Measurements from ENCODE around the gene TAF4B. TPM values are rescaled to one million over a fixed set of nuclear protein-coding genes. Genes with fewer than 3 reads are reported as not detected.
"Not testable (repeated sequence)": the region's sequence is repeated elsewhere in the genome, so short reads cannot be mapped to it uniquely, and the experiment has no call there.

Gene TAF4B
- total RNA-seq, 4 donors from 2014 or later, result 6.7 to 28.2 (median 11.9) TPM

GRCh38 chr18:26225915-26226228 lies 373 bp upstream of the TAF4B start:
- no peaks in the 10 kb centered on the region for H3K9me3 ChIP-seq
- peak overlapping the region; percentile 44 to 58 for H3K27ac ChIP-seq
- no peaks in the 10 kb centered on the region for H3K27me3 ChIP-seq
- peak overlapping the region; percentile 57 to 84 for H3K4me3 ChIP-seq
- H3K36me3 ChIP-seq, result no peaks in the 10 kb centered on the region
- TF ChIP-seq POLR2A (IDR thresholded peaks at IDR 0.05) (no peak), CTCF (IDR thresholded peaks at IDR 0.05) (no peak)
- intact Hi-C loops (cut with DNase I; ENCODE audit: low total_unique reads), result no loop called here
- peaks cover 0 to 7% of the 10 kb centered on the region in 2 donors for H3K4me1 ChIP-seq
- DNase-seq, result no peak

GRCh38 chr18:26227051-26227670 lies 916 bp downstream of the TAF4B start:
- H3K27ac ChIP-seq, result peak overlapping the region; percentile 58 to 73
- peaks cover 0 to 7% of the 10 kb centered on the region in 2 donors for H3K4me1 ChIP-seq
- DNase-seq, result peak in 1 of 2 donors; percentile 16
- H3K36me3 ChIP-seq, result no peaks in the 10 kb centered on the region
- TF ChIP-seq CTCF (IDR thresholded peaks at IDR 0.05) (no peak), POLR2A (IDR thresholded peaks at IDR 0.05) (no peak)
- H3K27me3 ChIP-seq, result no peaks in the 10 kb centered on the region
- no peaks in the 10 kb centered on the region for H3K9me3 ChIP-seq
- H3K4me3 ChIP-seq, result peak overlapping the region; percentile 57 to 84
- intact Hi-C loops (cut with DNase I; ENCODE audit: low total_unique reads), result no loop called here

GRCh38 chr18:26228562-26229260 lies 2.5 kb downstream of the TAF4B start:
- Histone ChIP-seq H3K9me3 (no peaks in the 10 kb centered on the region), H3K36me3 (no peaks in the 10 kb centered on the region), H3K4me1 (peaks cover 0 to 7% of the 10 kb centered on the region in 2 donors), H3K27ac (no peak overlapping the region), H3K27me3 (no peaks in the 10 kb centered on the region), H3K4me3 (no peak overlapping the region)
- TF ChIP-seq CTCF (IDR thresholded peaks at IDR 0.05), result no peak
- no peak for TF ChIP-seq POLR2A (IDR thresholded peaks at IDR 0.05)
- DNase-seq, result no peak
- intact Hi-C loops (cut with DNase I; ENCODE audit: low total_unique reads), result no loop called here

- H3K9me3 ChIP-seq, result no peaks in the 10 kb centered on the region
- no peak for TF ChIP-seq POLR2A (IDR thresholded peaks at IDR 0.05)
- no peak for TF ChIP-seq CTCF (IDR thresholded peaks at IDR 0.05)
- no peaks in the 10 kb centered on the region for H3K27me3 ChIP-seq
- no peak for DNase-seq
- peaks cover 0 to 7% of the 10 kb centered on the region in 2 donors for H3K4me1 ChIP-seq
- no peak overlapping the region for H3K4me3 ChIP-seq
- no peaks in the 10 kb centered on the region for H3K36me3 ChIP-seq
- no peak overlapping the region for H3K27ac ChIP-seq
- intact Hi-C loops (cut with DNase I; ENCODE audit: low total_unique reads), result no loop called here
These were observed 4.3 kb downstream of the TAF4B start for GRCh38 chr18:26230497-26230896.

GRCh38 chr18:26233208-26233607 lies 7.0 kb downstream of the TAF4B start:
- no peak for DNase-seq
- no peak for TF ChIP-seq CTCF (IDR thresholded peaks at IDR 0.05)
- TF ChIP-seq POLR2A (IDR thresholded peaks at IDR 0.05), result no peak

GRCh38 chr18:26237363-26237762 lies 11.1 kb downstream of the TAF4B start:
- H3K9me3 ChIP-seq; H3K36me3 ChIP-seq; H3K27ac ChIP-seq; DNase-seq; H3K4me3 ChIP-seq; H3K4me1 ChIP-seq; H3K27me3 ChIP-seq; intact Hi-C loops (cut with DNase I; ENCODE audit: low total_unique reads): not testable (repeated sequence)

More at GRCh38 chr18:26233208-26233607, 7.0 kb downstream of the TAF4B start:
- Histone ChIP-seq H3K27ac (no peak overlapping the region), H3K36me3 (no peaks in the 10 kb centered on the region), H3K4me1 (no peaks in the 10 kb centered on the region), H3K9me3 (no peaks in the 10 kb centered on the region), H3K4me3 (no peak overlapping the region), H3K27me3 (no peaks in the 10 kb centered on the region)
- intact Hi-C loops (cut with DNase I; ENCODE audit: low total_unique reads), result no loop called here

GRCh38 chr18:26238718-26239117 lies 12.5 kb downstream of the TAF4B start:
- H3K9me3 ChIP-seq; H3K36me3 ChIP-seq; H3K4me1 ChIP-seq; DNase-seq; intact Hi-C loops (cut with DNase I; ENCODE audit: low total_unique reads); H3K27ac ChIP-seq; H3K27me3 ChIP-seq; H3K4me3 ChIP-seq: not testable (repeated sequence)

- H3K36me3 ChIP-seq; H3K4me1 ChIP-seq; DNase-seq; H3K27ac ChIP-seq; intact Hi-C loops (cut with DNase I; ENCODE audit: low total_unique reads); H3K9me3 ChIP-seq; H3K27me3 ChIP-seq; H3K4me3 ChIP-seq: not testable (repeated sequence)
These were observed 16.1 kb downstream of the TAF4B start for GRCh38 chr18:26242392-26242791.
